ENCODE data around the gene GTF2F2. TPM values are rescaled to one million over a fixed set of nuclear protein-coding genes. Genes with fewer than 3 reads are reported as not detected.

The GTF2F2 gene
- total and polyA plus RNA-seq, 2 experiments from 2014 or later = 42.1 to 75.6 TPM

GRCh38 chr13:45207319-45207718 is 87.0 kb downstream of the GTF2F2 start:
- 0 out of 2 replicates have a peak, but pooled peaks cover 3% of the 10 kb centered on the region for H4K20me1 ChIP-seq (replicated peaks; ENCODE audit: insufficient read depth)
- peak overlapping the region; percentile 63; the same call in 1 of the 2 replicates for H3K27ac ChIP-seq (ENCODE audit: low read depth)
- TF ChIP-seq ZNF114 (CRISPR knock-in tag; IDR thresholded peaks at IDR 0.05) (no peak), CREB1 (CRISPR knock-in tag; IDR thresholded peaks at IDR 0.05; ENCODE audit: low read depth) (no peak), NANOG (IDR thresholded peaks at IDR 0.05; ENCODE audit: borderline replicate concordance) (no peak), ETS1 (IDR thresholded peaks at IDR 0.05) (no peak), ZNF331 (CRISPR knock-in tag; IDR thresholded peaks at IDR 0.05; ENCODE audit: low read depth) (no peak), ZNF462 (CRISPR knock-in tag; IDR thresholded peaks at IDR 0.05) (no peak), CTCF (conservative IDR thresholded peaks at IDR 0.05; ENCODE audit: low read depth in 2 of 2) (no peak), EZH2phosphoT487 (IDR thresholded peaks at IDR 0.05; ENCODE audit: unreplicated experiment) (no peak), REST (IDR thresholded peaks at IDR 0.05; ENCODE audit: unreplicated experiment) (no peak), STAT1 (IDR thresholded peaks at IDR 0.05; ENCODE audit: unreplicated experiment) (no peak), JUNB (IDR thresholded peaks at IDR 0.05; ENCODE audit: unreplicated experiment) (no peak), EZH2 (IDR thresholded peaks at IDR 0.05; ENCODE audit: low read depth, unreplicated experiment) (no peak), POLR2AphosphoS5 (IDR thresholded peaks at IDR 0.05; ENCODE audit: low read depth) (no peak)
- no peaks in the 10 kb centered on the region for H3K9me2 ChIP-seq (ENCODE audit: insufficient read depth)
- no peak for ATAC-seq
- no peak overlapping the region for H3K27ac Mint-ChIP-seq
- peaks cover 3% of the 10 kb centered on the region; the same call in 1 of the 2 replicates for H3K4me1 ChIP-seq (ENCODE audit: insufficient read depth)
- H3K79me2 ChIP-seq (replicated peaks; ENCODE audit: insufficient read depth) = no peaks in the 10 kb centered on the region
- H3K4me3 ChIP-seq = no peak overlapping the region
- H3K27me3 ChIP-seq (ENCODE audit: insufficient read depth) = no peaks in the 10 kb centered on the region
- H3K4me1 Mint-ChIP-seq = peaks cover 8% of the 10 kb centered on the region
- no peaks in the 10 kb centered on the region for H3F3A ChIP-seq (replicated peaks; ENCODE audit: low read depth)
- H2AFZ ChIP-seq = no peak overlapping the region
- DNase-seq (ENCODE audit: low spot score) = no peak
- no peak overlapping the region for H3K4me2 ChIP-seq
- no peaks in the 10 kb centered on the region for H3K36me3 ChIP-seq (ENCODE audit: insufficient read depth)
- H3K27me3 Mint-ChIP-seq (ENCODE audit: insufficient read depth, low read depth, poor library complexity) = no peaks in the 10 kb centered on the region
- peaks cover 16% of the 10 kb centered on the region for H3K36me3 Mint-ChIP-seq (ENCODE audit: low read depth)
- no peaks in the 10 kb centered on the region for H3K9me3 Mint-ChIP-seq
- H3K4me3 Mint-ChIP-seq = no peak overlapping the region

Data from GM23338 (cell line).